Measurements from ENCODE around the gene ZNF783. TPM values are rescaled to one million over a fixed set of nuclear protein-coding genes. Genes with fewer than 3 reads are reported as not detected.

ZNF783 gene
- total and polyA plus RNA-seq, 9 of the 15 experiments (the other 6 are each of a cell fraction or from before 2014, with no cell fraction given) = 0.66 to 11.2 (median 5.4) TPM

GRCh38 chr7:149239345-149240143, 22.5 kb upstream of the ZNF783 start, which contains the start of gene ZNF212 (continued):
- peak; percentile 80 for TF ChIP-seq SETDB1 (IDR thresholded peaks at IDR 0.05; ENCODE audit: low read length)
- no peak for TF ChIP-seq MAFF (IDR thresholded peaks at IDR 0.05; ENCODE audit: low read length)
- TF ChIP-seq ARID1B (IDR thresholded peaks at IDR 0.05) = no peak; the same call in none of the 2 replicates
- 0 out of 2 replicates have a peak, but pooled peaks have one; percentile 77 for TF ChIP-seq HIVEP1 (CRISPR knock-in tag; IDR thresholded peaks at IDR 0.05)
- 0 out of 2 replicates have a peak, but pooled peaks have one; percentile 63 for TF ChIP-seq IRF2 (CRISPR knock-in tag; IDR thresholded peaks at IDR 0.05)
- TF ChIP-seq ARID3A (IDR thresholded peaks at IDR 0.05; ENCODE audit: borderline replicate concordance, low read depth, low read length) = no peak
- no peak; the same call in 1 of the 2 replicates for TF ChIP-seq CBFA2T3 (IDR thresholded peaks at IDR 0.05)
- peak; percentile 94; the same call in 1 of the 2 replicates for TF ChIP-seq MTA3 (IDR thresholded peaks at IDR 0.05; ENCODE audit: borderline replicate concordance)
- TF ChIP-seq C11orf30 (IDR thresholded peaks at IDR 0.05; ENCODE audit: low read depth) = peak; percentile 98
- peak; percentile 89 for TF ChIP-seq TOE1 (IDR thresholded peaks at IDR 0.05; ENCODE audit: borderline replicate concordance)
- no peak for TF ChIP-seq TOE1 (CRISPR knock-in tag; IDR thresholded peaks at IDR 0.05; ENCODE audit: borderline replicate concordance, low read depth)
- no peak for TF ChIP-seq THRA (IDR thresholded peaks at IDR 0.05)
- no peak for TF ChIP-seq SRSF9 (IDR thresholded peaks at IDR 0.05; ENCODE audit: borderline replicate concordance, low read depth, low read length)
- TF ChIP-seq BMI1 (IDR thresholded peaks at IDR 0.05; ENCODE audit: low read length) = 0 out of 2 replicates have a peak, but pooled peaks have one; percentile 15
- TF ChIP-seq GABPB1 (CRISPR knock-in tag; IDR thresholded peaks at IDR 0.05) = peak; percentile 85
- TF ChIP-seq MYBL2 (IDR thresholded peaks at IDR 0.05; ENCODE audit: low read depth) = no peak
- TF ChIP-seq MYBL2 (CRISPR knock-in tag; IDR thresholded peaks at IDR 0.05; ENCODE audit: borderline replicate concordance) = no peak
